BJ (cell line): Measurements from ENCODE around the gene MIA. TPM values are rescaled to one million over a fixed set of nuclear protein-coding genes. Genes with fewer than 3 reads are reported as not detected.

Experiments used
- CTCF ChIA-PET: fragments of 350-600 bp; formaldehyde crosslinking; extraction: SDS; loops from one replicate; lab custom pipeline; 2021; ENCODE audit warnings: antibody characterized with exemption, inconsistent platforms; lab: Yijun Ruan, JAX
- POLR2A ChIA-PET: fragments of 300-600 bp; sonication (Branson Sonifier 250); formaldehyde crosslinking; extraction: SDS; loops from one replicate; lab custom pipeline; 2021; ENCODE audit warnings: antibody characterized with exemption; lab: Charles Lee
- DNase-seq: peaks from one replicate; pipeline ENCODE4 v3.0.0-alpha.2; 2011; ENCODE audit warnings: low read depth
- H3K27me3 ChIP-seq: 2 replicates; pipeline ENCODE4 v1.6.0; 2011; ENCODE audit warnings: low read length; ENCODE audit not compliant: control insufficient read depth, insufficient read depth
- H3K36me3 ChIP-seq: 2 replicates; pipeline ENCODE4 v1.5.1; 2011; ENCODE audit warnings: low read length; ENCODE audit not compliant: control insufficient read depth, insufficient read depth
- H3K4me3 ChIP-seq: 2 replicates; pipeline ENCODE4 v1.5.1; 2011; ENCODE audit warnings: low read depth, mild to moderate bottlenecking, control low read depth, low read length
- polyA plus RNA-seq: library from polyadenylated mRNA; depleted of rRNA; stranded (reverse); fragments of >200 nt; gene quantifications from 2 replicates; pipeline ENCODE4 v1.2.3, GENCODE V29; 2011
- TF ChIP-seq, protein P1 (sequence below): IDR thresholded peaks from 2 replicates; pipeline ENCODE4 v1.5.1; 2011; ENCODE audit warnings: low read depth, mild to moderate bottlenecking, control low read depth, inconsistent platforms, low read length, moderate library complexity; ENCODE audit not compliant: insufficient read depth

MIA gene
- polyA plus RNA-seq, 1 experiment, result not detected

DNA sequence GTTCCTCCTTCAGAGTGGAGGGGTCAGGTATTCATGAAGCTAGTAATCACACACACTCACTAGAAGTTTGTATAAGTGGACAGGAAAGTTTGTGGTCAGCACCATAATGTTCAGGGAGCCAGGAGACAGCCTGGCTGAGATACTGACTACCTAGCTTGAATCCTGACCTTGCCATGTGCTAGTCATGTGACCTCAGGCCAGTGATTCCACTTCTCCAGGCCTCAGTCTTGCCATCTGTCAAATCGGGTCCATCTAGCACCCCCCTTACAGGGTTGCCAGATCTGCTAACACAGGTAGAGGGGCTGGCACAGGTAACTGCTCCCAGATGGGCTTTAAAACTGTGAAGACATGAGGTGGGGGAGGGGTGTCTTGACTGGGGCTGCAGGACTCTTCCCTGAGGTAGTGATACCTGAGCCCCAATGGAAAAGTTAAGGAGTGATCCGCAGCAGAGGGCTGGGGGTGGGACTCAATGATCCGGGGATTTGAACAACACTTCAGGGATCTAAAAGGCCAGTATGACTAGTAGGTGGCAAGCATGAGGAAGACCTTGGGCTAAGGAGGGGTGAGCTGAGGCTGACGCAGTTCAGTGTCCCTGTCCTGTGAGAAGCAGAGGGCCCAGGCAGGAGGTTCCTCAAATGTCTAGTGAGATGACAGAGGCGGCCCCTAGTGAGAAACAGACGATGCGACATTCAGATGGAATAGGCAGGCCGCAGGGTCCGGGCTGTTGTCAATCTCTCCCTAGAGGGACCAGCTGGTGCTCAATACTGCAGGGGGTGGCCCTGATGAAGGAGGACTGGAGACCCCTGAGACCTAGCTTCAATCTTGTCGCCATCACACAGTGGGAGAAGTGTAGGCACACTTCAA lies 33.6 kb upstream of the MIA start:
- ChIA-PET CTCF (interaction anchor here (2.2 kb wide), 1 partner anchor 11 kb away, joined by 4 read pairs; no protein-coding TSS in a partner anchor), POLR2A (no interaction called here)
- H3K27me3 ChIP-seq, result no peaks in the 10 kb centered on the region
- H3K36me3 ChIP-seq, result peaks cover 19% of the 10 kb centered on the region
- TF ChIP-seq, protein P1, sequence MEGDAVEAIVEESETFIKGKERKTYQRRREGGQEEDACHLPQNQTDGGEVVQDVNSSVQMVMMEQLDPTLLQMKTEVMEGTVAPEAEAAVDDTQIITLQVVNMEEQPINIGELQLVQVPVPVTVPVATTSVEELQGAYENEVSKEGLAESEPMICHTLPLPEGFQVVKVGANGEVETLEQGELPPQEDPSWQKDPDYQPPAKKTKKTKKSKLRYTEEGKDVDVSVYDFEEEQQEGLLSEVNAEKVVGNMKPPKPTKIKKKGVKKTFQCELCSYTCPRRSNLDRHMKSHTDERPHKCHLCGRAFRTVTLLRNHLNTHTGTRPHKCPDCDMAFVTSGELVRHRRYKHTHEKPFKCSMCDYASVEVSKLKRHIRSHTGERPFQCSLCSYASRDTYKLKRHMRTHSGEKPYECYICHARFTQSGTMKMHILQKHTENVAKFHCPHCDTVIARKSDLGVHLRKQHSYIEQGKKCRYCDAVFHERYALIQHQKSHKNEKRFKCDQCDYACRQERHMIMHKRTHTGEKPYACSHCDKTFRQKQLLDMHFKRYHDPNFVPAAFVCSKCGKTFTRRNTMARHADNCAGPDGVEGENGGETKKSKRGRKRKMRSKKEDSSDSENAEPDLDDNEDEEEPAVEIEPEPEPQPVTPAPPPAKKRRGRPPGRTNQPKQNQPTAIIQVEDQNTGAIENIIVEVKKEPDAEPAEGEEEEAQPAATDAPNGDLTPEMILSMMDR, result no peak
- no peak overlapping the region for H3K4me3 ChIP-seq
- no peak for DNase-seq

- POLR2A ChIA-PET, result no interaction called here
- CTCF ChIA-PET, result interaction anchor here (2.2 kb wide), 1 partner anchor 12 kb away, joined by 4 read pairs; no protein-coding TSS in a partner anchor
- Histone ChIP-seq H3K36me3 (peaks cover 11% of the 10 kb centered on the region), H3K27me3 (no peaks in the 10 kb centered on the region), H3K4me3 (no peak overlapping the region)
- TF ChIP-seq, protein P1, result no peak
- DNase-seq, result no peak
These were observed 32.8 kb upstream of the MIA start for GRCh38 chr19:40742477-40742876.

- Histone ChIP-seq H3K4me3 (no peak overlapping the region), H3K36me3 (peaks cover 11% of the 10 kb centered on the region), H3K27me3 (no peaks in the 10 kb centered on the region)
- DNase-seq, result no peak
- ChIA-PET POLR2A (no interaction called here), CTCF (interaction anchor here (1.4 to 2.2 kb wide), 2 partner anchors 12 to 21 kb away, joined by 3 to 4 read pairs; no protein-coding TSS in a partner anchor)
- TF ChIP-seq, protein P1, result no peak
These were observed 32.4 kb upstream of the MIA start for GRCh38 chr19:40742886-40743285.

- no peak for DNase-seq
- Histone ChIP-seq H3K4me3 (no peak overlapping the region), H3K27me3 (no peaks in the 10 kb centered on the region), H3K36me3 (peaks cover 9% of the 10 kb centered on the region)
- ChIA-PET CTCF (interaction anchor here (0.6 to 1.8 kb wide), 4 partner anchors 12 to 34 kb away, joined by 3 to 7 read pairs (median 4); partner anchors contain the start of gene RAB4B), POLR2A (no interaction called here)
- TF ChIP-seq, protein P1, result no peak
These were observed 31.4 kb upstream of the MIA start for GRCh38 chr19:40743926-40744325.

- Histone ChIP-seq H3K36me3 (peaks cover 3% of the 10 kb centered on the region), H3K4me3 (no peak overlapping the region), H3K27me3 (no peaks in the 10 kb centered on the region)
- no peak for DNase-seq
- CTCF ChIA-PET, result interaction anchor here (1.3 to 1.8 kb wide), 3 partner anchors 12 to 22 kb away, joined by 3 to 7 read pairs (median 4); no protein-coding TSS in a partner anchor
- TF ChIP-seq, protein P1, result no peak
- POLR2A ChIA-PET, result no interaction called here
These were observed 30.5 kb upstream of the MIA start for GRCh38 chr19:40744554-40745401.
